Measurements from ENCODE around the gene CLMN.
"Not testable (repeated sequence)": the region's sequence is repeated elsewhere in the genome, so short reads cannot be mapped to it uniquely, and the experiment has no call there.

CLMN gene

GRCh38 chr14:95156161-95157047 is 163.3 kb downstream of the CLMN start:
- peak; percentile 25 for DNase-seq

GRCh38 chr14:95155045-95155444 is 164.7 kb downstream of the CLMN start:
- DNase-seq = no peak

- no peak for DNase-seq
Observed at GRCh38 chr14:95153866-95154265, 165.8 kb downstream of the CLMN start.

- no peak for DNase-seq
Observed at GRCh38 chr14:95151561-95151960, 168.1 kb downstream of the CLMN start.

GRCh38 chr14:95150910-95151309 is 168.8 kb downstream of the CLMN start:
- DNase-seq = no peak

GRCh38 chr14:95149441-95149840 is 170.3 kb downstream of the CLMN start:
- DNase-seq = no peak

GRCh38 chr14:95147597-95147996 is 172.1 kb downstream of the CLMN start:
- DNase-seq = no peak

DNA sequence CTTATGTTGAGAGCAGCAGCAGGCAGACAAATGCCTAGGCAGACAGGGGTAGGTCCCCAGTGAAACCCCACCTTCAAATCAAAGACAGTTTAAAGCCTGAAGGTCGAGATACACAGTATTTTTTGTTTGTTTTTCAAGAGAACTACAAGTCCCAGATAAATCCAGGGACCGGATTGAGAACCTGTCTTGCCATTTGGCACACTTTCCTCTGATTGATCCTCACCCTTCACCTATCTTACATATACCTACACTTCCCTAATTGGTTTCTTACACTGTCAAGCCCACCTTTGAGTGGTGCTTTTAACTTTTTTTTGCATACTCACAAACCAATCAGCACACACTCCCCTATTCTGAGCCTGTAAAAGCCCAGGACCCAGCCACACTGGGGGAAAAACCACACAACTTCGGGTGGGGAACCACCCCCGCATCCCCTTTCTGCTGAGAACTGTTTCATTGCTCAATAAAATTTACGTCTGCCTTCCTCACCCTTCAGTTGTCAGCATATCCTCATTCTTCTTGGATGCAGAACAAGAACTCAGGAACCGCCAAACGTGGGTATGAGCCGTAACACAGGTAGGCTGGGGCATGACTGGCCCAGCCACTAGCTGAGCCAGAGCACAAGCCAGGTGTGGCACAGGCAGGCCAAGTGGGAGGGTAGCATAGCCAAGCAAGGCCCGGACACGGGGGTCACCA is 173.5 kb downstream of the CLMN start:
- DNase-seq = peak; percentile 3

DNA sequence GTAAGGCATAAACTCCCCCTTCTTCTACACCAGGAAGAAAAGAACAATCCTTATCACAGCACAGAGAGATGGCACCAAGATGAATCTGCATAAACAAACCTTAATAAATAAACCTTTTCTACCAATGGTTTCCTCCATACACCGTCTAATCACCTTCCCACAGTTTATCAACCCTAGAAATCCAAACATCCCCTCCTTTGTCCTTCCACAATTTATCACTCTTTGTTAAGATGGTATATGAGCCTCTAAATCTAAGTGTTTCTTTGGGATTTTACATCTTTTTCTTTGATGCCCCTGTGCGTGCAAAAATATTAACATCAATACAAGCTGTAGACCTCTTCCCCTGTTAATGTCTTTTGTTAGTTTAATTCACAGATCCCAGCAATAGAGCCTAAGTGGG is 174.9 kb downstream of the CLMN start:
- no peak for DNase-seq

- no peak for DNase-seq
Observed at GRCh38 chr14:95143808-95144620, 175.7 kb downstream of the CLMN start.

- DNase-seq = no peak
Observed at GRCh38 chr14:95142208-95142607, 177.5 kb downstream of the CLMN start.

GRCh38 chr14:95141684-95142083 is 178.0 kb downstream of the CLMN start:
- DNase-seq = no peak

GRCh38 chr14:95140060-95140858 is 179.4 kb downstream of the CLMN start:
- DNase-seq = no peak

GRCh38 chr14:95138876-95139275 is 180.8 kb downstream of the CLMN start:
- no peak for DNase-seq

DNA sequence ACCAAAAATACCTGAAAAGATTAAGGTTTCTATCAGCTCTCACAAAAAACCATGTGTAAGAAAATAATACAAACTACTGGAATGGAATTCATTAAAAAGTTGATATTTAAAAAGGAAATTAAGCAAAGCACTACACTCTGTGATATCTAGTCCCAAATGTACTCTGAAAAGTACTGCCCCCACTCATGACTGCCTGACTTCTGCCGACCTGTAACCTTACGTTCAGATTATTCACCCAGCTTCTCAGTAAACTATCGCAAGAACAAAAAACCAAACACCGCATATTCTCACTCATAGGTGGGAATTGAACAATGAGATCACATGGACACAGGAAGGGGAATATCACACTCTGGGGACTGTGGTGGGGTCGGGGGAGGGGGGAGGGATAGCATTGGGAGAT is 181.3 kb downstream of the CLMN start:
- DNase-seq = not testable (repeated sequence)

DNA sequence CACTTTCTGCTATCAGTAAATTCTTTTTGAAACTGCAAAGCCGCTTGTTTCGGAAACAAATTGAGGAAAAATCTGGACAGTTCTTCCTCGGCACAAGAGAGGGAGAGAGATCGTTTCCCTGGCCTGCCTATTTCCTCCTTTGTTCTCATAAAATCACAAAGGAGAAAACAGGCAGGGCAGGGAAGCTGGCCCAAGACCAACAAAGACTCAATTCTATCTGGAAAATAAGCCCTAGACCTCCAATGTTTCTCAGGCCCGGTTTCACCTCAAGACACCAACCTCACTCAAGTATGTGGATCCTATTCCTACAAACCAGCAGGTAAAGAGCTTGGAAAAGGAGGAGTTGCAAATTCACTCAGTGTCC is 181.9 kb downstream of the CLMN start:
- no peak for DNase-seq

DNA sequence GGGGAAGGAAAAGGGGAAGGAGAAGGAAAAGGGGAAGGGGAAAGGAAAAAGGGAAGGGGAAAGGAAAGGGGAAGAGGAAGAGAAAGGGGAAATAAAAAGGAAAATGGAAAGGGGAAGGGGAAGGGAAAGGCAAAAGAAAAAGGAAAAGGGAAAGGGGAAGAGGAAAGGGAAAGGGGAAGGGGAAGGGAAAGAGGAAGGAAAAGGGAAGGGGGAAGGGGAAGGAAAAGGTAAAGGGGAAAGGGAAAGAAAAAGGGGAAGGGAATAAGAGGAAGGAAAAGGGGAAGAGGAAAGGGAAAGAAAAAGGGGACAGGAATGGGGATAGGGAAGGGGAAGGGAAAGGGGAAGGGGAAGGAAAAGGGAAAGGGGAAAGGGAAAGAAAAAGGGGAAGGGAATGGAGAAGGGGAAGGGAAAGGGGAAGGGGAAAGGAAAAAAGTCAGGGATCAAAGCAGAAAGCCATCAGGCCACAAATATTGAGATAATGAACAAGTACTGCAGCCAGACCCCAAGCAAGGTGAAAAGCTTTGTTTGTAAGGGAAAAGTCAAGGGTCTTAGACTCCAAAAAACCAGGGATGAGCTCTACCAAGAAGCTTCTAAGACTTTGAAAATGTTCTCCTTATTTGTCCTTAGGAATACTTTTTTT is 182.4 kb downstream of the CLMN start:
- DNase-seq = no peak

DNA sequence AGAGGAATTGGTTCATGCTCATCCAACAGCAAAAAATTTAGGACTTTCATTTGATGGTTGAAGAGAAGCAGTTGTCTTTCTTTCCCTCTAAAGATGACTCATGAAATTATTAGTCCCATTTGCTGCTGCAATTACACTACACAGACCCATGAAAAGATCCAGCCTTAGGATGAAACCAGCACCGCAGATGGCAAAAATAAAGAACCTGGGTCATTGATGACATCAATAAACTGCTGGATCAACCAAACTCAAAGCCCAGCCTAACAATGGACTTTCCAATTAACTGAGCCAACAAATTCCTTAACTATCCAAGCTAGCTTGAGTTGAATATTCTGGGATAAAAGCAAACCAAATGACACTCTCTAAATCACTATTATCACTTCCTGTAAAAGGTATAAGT is 183.1 kb downstream of the CLMN start:
- DNase-seq = no peak

- DNase-seq = no peak
Observed at GRCh38 chr14:95134304-95134933, 185.3 kb downstream of the CLMN start.

- DNase-seq = no peak
Observed at GRCh38 chr14:95133282-95133681, 186.4 kb downstream of the CLMN start.

- no peak for DNase-seq
Observed at GRCh38 chr14:95132760-95133159, 186.9 kb downstream of the CLMN start.

Measured in CD4-positive, alpha-beta T cell treated with Interferon gamma for 1 hour (primary cell).